GM19043 (cell line): Measurements from ENCODE around the gene PIGS.
"Not testable (repeated sequence)": the region's sequence is repeated elsewhere in the genome, so short reads cannot be mapped to it uniquely, and the experiment has no call there.

Experiments used
- ATAC-seq: cut with Tn5 transposase; IDR thresholded peaks from one replicate; pipeline ENCODE4 v1.9.1; 2021; ENCODE audit warnings: low read depth; ENCODE audit not compliant: unreplicated experiment

Gene PIGS

GRCh38 chr17:28532050-28532960, 39.0 kb downstream of the PIGS start:
- ATAC-seq, result no peak

GRCh38 chr17:28530926-28531325, 40.4 kb downstream of the PIGS start:
- no peak for ATAC-seq

- no peak for ATAC-seq
Measured at GRCh38 chr17:28530250-28530649, 41.1 kb downstream of the PIGS start.

- ATAC-seq, result no peak
Measured at GRCh38 chr17:28529013-28529400, 42.3 kb downstream of the PIGS start.

- no peak for ATAC-seq
Measured at GRCh38 chr17:28528327-28529012, 42.9 kb downstream of the PIGS start.

- no peak for ATAC-seq
Measured at GRCh38 chr17:28527859-28528258, 43.5 kb downstream of the PIGS start.

GRCh38 chr17:28527181-28527681, 44.1 kb downstream of the PIGS start:
- no peak for ATAC-seq

- ATAC-seq, result no peak
Measured at GRCh38 chr17:28526381-28526780, 44.9 kb downstream of the PIGS start.

GRCh38 chr17:28524476-28525424, 46.6 kb downstream of the PIGS start:
- ATAC-seq, result no peak

- no peak for ATAC-seq
Measured at GRCh38 chr17:28523876-28524275, 47.4 kb downstream of the PIGS start.

GRCh38 chr17:28523186-28523585, 48.1 kb downstream of the PIGS start:
- no peak for ATAC-seq

GRCh38 chr17:28522281-28522680, 49.0 kb downstream of the PIGS start:
- not testable (repeated sequence) for ATAC-seq

GRCh38 chr17:28521311-28522085, 49.8 kb downstream of the PIGS start:
- ATAC-seq, result no peak

GRCh38 chr17:28520687-28521086, 50.6 kb downstream of the PIGS start:
- ATAC-seq, result no peak

- ATAC-seq, result no peak
Measured at GRCh38 chr17:28519236-28519635, 52.1 kb downstream of the PIGS start.

GRCh38 chr17:28518578-28518977, 52.7 kb downstream of the PIGS start:
- ATAC-seq, result no peak

- ATAC-seq, result no peak
Measured at GRCh38 chr17:28518132-28518531, 53.2 kb downstream of the PIGS start.

GRCh38 chr17:28515518-28515917, 55.8 kb downstream of the PIGS start:
- ATAC-seq, result no peak

- ATAC-seq, result no peak
Measured at GRCh38 chr17:28514561-28515002, 56.7 kb downstream of the PIGS start.

GRCh38 chr17:28513476-28513875, 57.8 kb downstream of the PIGS start:
- no peak for ATAC-seq
